ENCODE data around the gene SLC24A3.

GRCh38 chr20:19473216-19473921, 260.9 kb downstream of the SLC24A3 start:
- TF ChIP-seq REST (IDR thresholded peaks at IDR 0.05; ENCODE audit: unreplicated experiment) (no peak), POLR2AphosphoS5 (IDR thresholded peaks at IDR 0.05; ENCODE audit: low read depth) (no peak), EZH2phosphoT487 (IDR thresholded peaks at IDR 0.05; ENCODE audit: unreplicated experiment) (no peak), EZH2 (IDR thresholded peaks at IDR 0.05; ENCODE audit: low read depth, unreplicated experiment) (no peak), CREB1 (CRISPR knock-in tag; IDR thresholded peaks at IDR 0.05; ENCODE audit: low read depth) (no peak), JUNB (IDR thresholded peaks at IDR 0.05; ENCODE audit: unreplicated experiment) (no peak), ZNF114 (CRISPR knock-in tag; IDR thresholded peaks at IDR 0.05) (no peak)
- TF ChIP-seq, protein P1, sequence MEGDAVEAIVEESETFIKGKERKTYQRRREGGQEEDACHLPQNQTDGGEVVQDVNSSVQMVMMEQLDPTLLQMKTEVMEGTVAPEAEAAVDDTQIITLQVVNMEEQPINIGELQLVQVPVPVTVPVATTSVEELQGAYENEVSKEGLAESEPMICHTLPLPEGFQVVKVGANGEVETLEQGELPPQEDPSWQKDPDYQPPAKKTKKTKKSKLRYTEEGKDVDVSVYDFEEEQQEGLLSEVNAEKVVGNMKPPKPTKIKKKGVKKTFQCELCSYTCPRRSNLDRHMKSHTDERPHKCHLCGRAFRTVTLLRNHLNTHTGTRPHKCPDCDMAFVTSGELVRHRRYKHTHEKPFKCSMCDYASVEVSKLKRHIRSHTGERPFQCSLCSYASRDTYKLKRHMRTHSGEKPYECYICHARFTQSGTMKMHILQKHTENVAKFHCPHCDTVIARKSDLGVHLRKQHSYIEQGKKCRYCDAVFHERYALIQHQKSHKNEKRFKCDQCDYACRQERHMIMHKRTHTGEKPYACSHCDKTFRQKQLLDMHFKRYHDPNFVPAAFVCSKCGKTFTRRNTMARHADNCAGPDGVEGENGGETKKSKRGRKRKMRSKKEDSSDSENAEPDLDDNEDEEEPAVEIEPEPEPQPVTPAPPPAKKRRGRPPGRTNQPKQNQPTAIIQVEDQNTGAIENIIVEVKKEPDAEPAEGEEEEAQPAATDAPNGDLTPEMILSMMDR (conservative IDR thresholded peaks at IDR 0.05; ENCODE audit: low read depth in 2 of 2), result no peak
- TF ChIP-seq, protein P2, sequence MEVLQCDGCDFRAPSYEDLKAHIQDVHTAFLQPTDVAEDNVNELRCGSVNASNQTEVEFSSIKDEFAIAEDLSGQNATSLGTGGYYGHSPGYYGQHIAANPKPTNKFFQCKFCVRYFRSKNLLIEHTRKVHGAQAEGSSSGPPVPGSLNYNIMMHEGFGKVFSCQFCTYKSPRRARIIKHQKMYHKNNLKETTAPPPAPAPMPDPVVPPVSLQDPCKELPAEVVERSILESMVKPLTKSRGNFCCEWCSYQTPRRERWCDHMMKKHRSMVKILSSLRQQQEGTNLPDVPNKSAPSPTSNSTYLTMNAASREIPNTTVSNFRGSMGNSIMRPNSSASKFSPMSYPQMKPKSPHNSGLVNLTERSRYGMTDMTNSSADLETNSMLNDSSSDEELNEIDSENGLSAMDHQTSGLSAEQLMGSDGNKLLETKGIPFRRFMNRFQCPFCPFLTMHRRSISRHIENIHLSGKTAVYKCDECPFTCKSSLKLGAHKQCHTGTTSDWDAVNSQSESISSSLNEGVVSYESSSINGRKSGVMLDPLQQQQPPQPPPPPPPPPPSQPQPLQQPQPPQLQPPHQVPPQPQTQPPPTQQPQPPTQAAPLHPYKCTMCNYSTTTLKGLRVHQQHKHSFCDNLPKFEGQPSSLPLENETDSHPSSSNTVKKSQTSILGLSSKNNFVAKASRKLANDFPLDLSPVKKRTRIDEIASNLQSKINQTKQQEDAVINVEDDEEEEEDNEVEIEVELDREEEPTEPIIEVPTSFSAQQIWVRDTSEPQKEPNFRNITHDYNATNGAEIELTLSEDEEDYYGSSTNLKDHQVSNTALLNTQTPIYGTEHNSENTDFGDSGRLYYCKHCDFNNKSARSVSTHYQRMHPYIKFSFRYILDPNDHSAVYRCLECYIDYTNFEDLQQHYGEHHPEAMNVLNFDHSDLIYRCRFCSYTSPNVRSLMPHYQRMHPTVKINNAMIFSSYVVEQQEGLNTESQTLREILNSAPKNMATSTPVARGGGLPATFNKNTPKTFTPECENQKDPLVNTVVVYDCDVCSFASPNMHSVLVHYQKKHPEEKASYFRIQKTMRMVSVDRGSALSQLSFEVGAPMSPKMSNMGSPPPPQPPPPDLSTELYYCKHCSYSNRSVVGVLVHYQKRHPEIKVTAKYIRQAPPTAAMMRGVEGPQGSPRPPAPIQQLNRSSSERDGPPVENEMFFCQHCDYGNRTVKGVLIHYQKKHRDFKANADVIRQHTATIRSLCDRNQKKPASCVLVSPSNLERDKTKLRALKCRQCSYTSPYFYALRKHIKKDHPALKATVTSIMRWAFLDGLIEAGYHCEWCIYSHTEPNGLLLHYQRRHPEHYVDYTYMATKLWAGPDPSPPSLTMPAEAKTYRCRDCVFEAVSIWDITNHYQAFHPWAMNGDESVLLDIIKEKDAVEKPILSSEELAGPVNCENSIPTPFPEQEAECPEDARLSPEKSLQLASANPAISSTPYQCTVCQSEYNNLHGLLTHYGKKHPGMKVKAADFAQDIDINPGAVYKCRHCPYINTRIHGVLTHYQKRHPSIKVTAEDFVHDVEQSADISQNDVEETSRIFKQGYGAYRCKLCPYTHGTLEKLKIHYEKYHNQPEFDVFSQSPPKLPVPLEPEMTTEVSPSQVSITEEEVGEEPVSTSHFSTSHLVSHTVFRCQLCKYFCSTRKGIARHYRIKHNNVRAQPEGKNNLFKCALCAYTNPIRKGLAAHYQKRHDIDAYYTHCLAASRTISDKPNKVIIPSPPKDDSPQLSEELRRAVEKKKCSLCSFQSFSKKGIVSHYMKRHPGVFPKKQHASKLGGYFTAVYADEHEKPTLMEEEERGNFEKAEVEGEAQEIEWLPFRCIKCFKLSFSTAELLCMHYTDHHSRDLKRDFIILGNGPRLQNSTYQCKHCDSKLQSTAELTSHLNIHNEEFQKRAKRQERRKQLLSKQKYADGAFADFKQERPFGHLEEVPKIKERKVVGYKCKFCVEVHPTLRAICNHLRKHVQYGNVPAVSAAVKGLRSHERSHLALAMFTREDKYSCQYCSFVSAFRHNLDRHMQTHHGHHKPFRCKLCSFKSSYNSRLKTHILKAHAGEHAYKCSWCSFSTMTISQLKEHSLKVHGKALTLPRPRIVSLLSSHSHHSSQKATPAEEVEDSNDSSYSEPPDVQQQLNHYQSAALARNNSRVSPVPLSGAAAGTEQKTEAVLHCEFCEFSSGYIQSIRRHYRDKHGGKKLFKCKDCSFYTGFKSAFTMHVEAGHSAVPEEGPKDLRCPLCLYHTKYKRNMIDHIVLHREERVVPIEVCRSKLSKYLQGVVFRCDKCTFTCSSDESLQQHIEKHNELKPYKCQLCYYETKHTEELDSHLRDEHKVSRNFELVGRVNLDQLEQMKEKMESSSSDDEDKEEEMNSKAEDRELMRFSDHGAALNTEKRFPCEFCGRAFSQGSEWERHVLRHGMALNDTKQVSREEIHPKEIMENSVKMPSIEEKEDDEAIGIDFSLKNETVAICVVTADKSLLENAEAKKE (CRISPR knock-in tag; IDR thresholded peaks at IDR 0.05), result no peak
- TF ChIP-seq, protein P3, sequence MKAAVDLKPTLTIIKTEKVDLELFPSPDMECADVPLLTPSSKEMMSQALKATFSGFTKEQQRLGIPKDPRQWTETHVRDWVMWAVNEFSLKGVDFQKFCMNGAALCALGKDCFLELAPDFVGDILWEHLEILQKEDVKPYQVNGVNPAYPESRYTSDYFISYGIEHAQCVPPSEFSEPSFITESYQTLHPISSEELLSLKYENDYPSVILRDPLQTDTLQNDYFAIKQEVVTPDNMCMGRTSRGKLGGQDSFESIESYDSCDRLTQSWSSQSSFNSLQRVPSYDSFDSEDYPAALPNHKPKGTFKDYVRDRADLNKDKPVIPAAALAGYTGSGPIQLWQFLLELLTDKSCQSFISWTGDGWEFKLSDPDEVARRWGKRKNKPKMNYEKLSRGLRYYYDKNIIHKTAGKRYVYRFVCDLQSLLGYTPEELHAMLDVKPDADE (IDR thresholded peaks at IDR 0.05), result no peak
